A673 (cell line): ENCODE results near the gene CLCN2.

Source experiments
- CTCF ChIP-seq: fragments of 300-800, 200-600 bp; sonication (generic); conservative IDR thresholded peaks from 2 replicates; pipeline ENCODE4 v1.5.1; 2017; ENCODE audit warnings: low read depth, mild to moderate bottlenecking, antibody characterized with exemption, low read length, moderate library complexity, mixed read lengths
- EZH2 ChIP-seq: fragments of 200-600 bp; sonication (generic); IDR thresholded peaks from 2 replicates; pipeline ENCODE4 v1.6.1; 2017; ENCODE audit warnings: borderline replicate concordance, low read depth, mild to moderate bottlenecking, mixed read lengths, antibody characterized with exemption, low read length; ENCODE audit not compliant: poor library complexity, severe bottlenecking

- TF ChIP-seq CTCF (no peak), EZH2 (no peak)
Observed at GRCh38 chr3:184349563-184350470, 11.6 kb downstream of the CLCN2 start.
